ENCODE measurements around the gene MYO5B.
"Not testable (repeated sequence)": the region's sequence is repeated elsewhere in the genome, so short reads cannot be mapped to it uniquely, and the experiment has no call there.

Gene MYO5B

DNA sequence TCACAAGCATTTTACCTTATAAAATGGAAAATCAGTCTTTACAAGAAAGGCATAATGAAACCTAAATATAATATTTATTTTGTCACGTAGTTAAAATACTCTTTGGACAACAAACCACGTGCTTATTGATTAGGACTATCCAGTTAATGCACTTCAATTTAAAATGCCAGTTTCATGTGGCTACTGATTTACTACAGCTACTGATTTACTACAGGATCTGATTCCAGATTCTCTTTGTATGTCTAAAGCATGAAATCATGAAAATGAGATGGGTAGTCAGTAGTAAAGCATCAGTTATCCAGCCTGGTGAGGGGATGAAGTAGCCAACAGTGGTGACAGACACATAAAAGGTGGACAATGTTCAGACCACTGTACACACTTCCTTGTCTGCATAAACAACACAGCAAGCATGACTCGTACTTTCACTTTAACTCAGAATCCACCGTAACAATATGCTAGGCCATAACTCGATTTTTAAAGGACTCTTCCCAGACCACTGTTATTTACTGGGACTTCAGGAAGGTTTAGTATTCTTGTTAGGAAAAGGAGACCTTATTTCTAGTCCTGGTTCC lies 406.5 kb downstream of the MYO5B start:
- DNase-seq (ENCODE audit: insufficient read length, low spot score) (no peak), FAIRE-seq (peak; percentile 88)
- no peak for TF ChIP-seq POLR2A (IDR thresholded peaks at IDR 0.05; ENCODE audit: low read depth, low read length)

DNA sequence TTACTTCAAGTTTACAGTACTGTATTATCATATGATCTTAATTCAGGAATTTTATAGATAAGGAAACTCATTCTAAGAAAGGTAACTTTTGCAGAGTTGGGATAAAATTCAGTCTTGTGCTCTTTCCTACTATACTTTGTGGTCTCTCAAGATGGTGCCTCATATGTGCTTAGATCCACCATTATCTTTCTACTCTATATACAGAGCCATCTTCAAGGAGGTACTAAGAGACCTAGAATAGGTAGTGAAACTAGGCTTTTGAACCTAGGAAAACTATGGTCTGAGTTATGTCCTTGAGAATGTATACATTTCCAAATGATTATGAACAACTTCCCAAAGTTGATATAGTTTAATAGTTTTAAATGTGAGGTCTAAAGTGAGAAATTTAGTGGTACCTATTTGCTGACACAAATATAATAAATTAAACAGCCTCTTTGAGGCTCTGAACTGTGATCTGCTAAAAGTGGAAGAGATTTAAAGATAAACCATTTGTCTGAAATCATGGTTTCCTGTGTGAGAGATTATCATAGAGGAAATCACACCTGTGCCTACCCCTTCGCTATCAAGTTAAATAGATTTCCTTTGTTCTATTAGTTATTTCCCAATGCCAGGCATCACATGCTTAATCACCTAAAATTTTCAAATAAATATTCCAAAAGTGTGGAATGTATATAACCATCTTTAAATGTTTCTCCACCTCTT lies 408.8 kb downstream of the MYO5B start:
- no peak for TF ChIP-seq POLR2A (IDR thresholded peaks at IDR 0.05; ENCODE audit: low read depth, low read length)
- DNase-seq (ENCODE audit: insufficient read length, low spot score) (no peak), FAIRE-seq (no peak)

GRCh38 chr18:49784427-49785185 lies 410.3 kb downstream of the MYO5B start:
- TF ChIP-seq POLR2A (IDR thresholded peaks at IDR 0.05; ENCODE audit: low read depth, low read length), result no peak
- no peak for DNase-seq (ENCODE audit: insufficient read length, low spot score)
- FAIRE-seq, result peak; percentile 36

- FAIRE-seq, result not testable (repeated sequence)
Observed at GRCh38 chr18:49783631-49784030, 411.3 kb downstream of the MYO5B start.

GRCh38 chr18:49778826-49779465 lies 416.0 kb downstream of the MYO5B start:
- FAIRE-seq, result no peak
- no peak for DNase-seq (ENCODE audit: insufficient read length, low spot score)
- no peak for TF ChIP-seq POLR2A (IDR thresholded peaks at IDR 0.05; ENCODE audit: low read depth, low read length)

More at GRCh38 chr18:49783631-49784030, 411.3 kb downstream of the MYO5B start:
- DNase-seq (ENCODE audit: insufficient read length, low spot score), result not testable (repeated sequence)

All from H54 (cell line).